WTC11 (cell line): ENCODE data around the gene EEF1AKMT4. TPM values are rescaled to one million over a fixed set of nuclear protein-coding genes. Genes with fewer than 3 reads are reported as not detected.

Experiments used
- ATAC-seq: fragments of 200-7000 bp; cut with Tn5 transposase; 2 replicates; pipeline ENCODE4 v1.10.0; 2021; ENCODE audit warnings: mild to moderate bottlenecking, moderate library complexity
- CTCF ChIA-PET: fragments of 300-600 bp; sonication (Branson Sonifier 250); formaldehyde crosslinking; loops from one replicate; lab custom pipeline; 2021; ENCODE audit warnings: antibody characterized with exemption; lab: Charles Lee
- POLR2A ChIA-PET: fragments of 350-600 bp; sonication (Branson Sonifier 250); formaldehyde crosslinking; loops from one replicate; lab custom pipeline; 2021; ENCODE audit warnings: antibody characterized with exemption; lab: Charles Lee
- DNase-seq: peaks from one replicate; pipeline ENCODE4 v3.0.0; 2021; ENCODE audit warnings: low spot score
- H3K27ac Mint-ChIP-seq: 2 replicates; pipeline ENCODE4 v1.8.0; 2021; ENCODE audit warnings: mixed read lengths
- H3K27me3 Mint-ChIP-seq: 2 replicates; pipeline ENCODE4 v1.8.0; 2021; ENCODE audit warnings: low read depth, mild to moderate bottlenecking, moderate library complexity, mixed read lengths
- H3K36me3 Mint-ChIP-seq: 2 replicates; pipeline ENCODE4 v1.8.0; 2021; ENCODE audit warnings: mixed read lengths
- H3K4me1 Mint-ChIP-seq: 2 replicates; pipeline ENCODE4 v1.8.0; 2022; ENCODE audit warnings: mixed read lengths
- H3K4me3 Mint-ChIP-seq: 2 replicates; pipeline ENCODE4 v1.8.0; 2021; ENCODE audit warnings: mild to moderate bottlenecking, moderate library complexity, mixed read lengths
- H3K9me3 Mint-ChIP-seq: 2 replicates; pipeline ENCODE4 v1.8.0; 2021; ENCODE audit warnings: mixed read lengths
- ELF4 ChIP-seq: sonication (generic); formaldehyde crosslinking; IDR thresholded peaks from 2 replicates; pipeline ENCODE4 v1.8.1; 2022; ENCODE audit warnings: low read depth, mild to moderate bottlenecking, moderate library complexity, missing genetic modification reagents
- FOXJ3 ChIP-seq: sonication (generic); formaldehyde crosslinking; IDR thresholded peaks from 2 replicates; pipeline ENCODE4 v1.9.0; 2021; ENCODE audit warnings: missing genetic modification reagents, mild to moderate bottlenecking, borderline replicate concordance
- FOXP1 ChIP-seq: sonication (generic); formaldehyde crosslinking; IDR thresholded peaks from 2 replicates; pipeline ENCODE4 v1.8.0; 2022; ENCODE audit warnings: missing genetic modification reagents, mild to moderate bottlenecking, moderate library complexity, borderline replicate concordance
- GABPB1 ChIP-seq: sonication (generic); formaldehyde crosslinking; IDR thresholded peaks from 2 replicates; pipeline ENCODE4 v1.8.1; 2023; ENCODE audit warnings: mild to moderate bottlenecking, missing genetic modification reagents
- MXD4 ChIP-seq: fragments of 250-450 bp; sonication (Bioruptor Pico); IDR thresholded peaks from 2 replicates; pipeline ENCODE4 v1.8.0; 2021; ENCODE audit warnings: mild to moderate bottlenecking, moderate library complexity, borderline replicate concordance
- NR3C1 ChIP-seq: sonication (generic); formaldehyde crosslinking; conservative IDR thresholded peaks from 2 replicates; pipeline ENCODE4 v1.8.1; 2023; ENCODE audit warnings: low read depth, mild to moderate bottlenecking, missing genetic modification reagents
- SMAD4 ChIP-seq: sonication (generic); formaldehyde crosslinking; IDR thresholded peaks from 2 replicates; pipeline ENCODE4 v1.8.0; 2022; ENCODE audit warnings: mild to moderate bottlenecking, missing genetic modification reagents
- ZNF416 ChIP-seq: fragments of 250-450 bp; sonication (Bioruptor Pico); IDR thresholded peaks from 2 replicates; pipeline ENCODE4 v1.9.0; 2021; ENCODE audit warnings: mild to moderate bottlenecking, inconsistent platforms
- total RNA-seq: library from RNA; stranded (reverse); gene quantifications from 3 replicates; pipeline ENCODE4 v1.2.3, GENCODE V29; 2021
- TF ChIP-seq, protein P1 (sequence below): sonication (generic); formaldehyde crosslinking; IDR thresholded peaks from 2 replicates; pipeline ENCODE4 v1.8.1; 2023; ENCODE audit warnings: mild to moderate bottlenecking, missing genetic modification reagents, moderate library complexity
- TF ChIP-seq, protein P2 (sequence below): fragments of 250-450 bp; sonication (Bioruptor Pico); IDR thresholded peaks from 2 replicates; pipeline ENCODE4 v1.9.0; 2021; ENCODE audit warnings: mild to moderate bottlenecking
- TF ChIP-seq, protein P3 (sequence below): fragments of 250-450 bp; sonication (Bioruptor Pico); IDR thresholded peaks from 2 replicates; pipeline ENCODE4 v1.9.0; 2021; ENCODE audit warnings: mild to moderate bottlenecking
- TF ChIP-seq, protein P4 (sequence below): fragments of 250-450 bp; sonication (Bioruptor Pico); IDR thresholded peaks from 2 replicates; pipeline ENCODE4 v1.8.0; 2021; ENCODE audit warnings: mild to moderate bottlenecking
- TF ChIP-seq, protein P5 (sequence below): fragments of 250-450 bp; sonication (Bioruptor Pico); IDR thresholded peaks from 2 replicates; pipeline ENCODE4 v1.9.0; 2021; ENCODE audit warnings: moderate library complexity, mild to moderate bottlenecking, inconsistent platforms, borderline replicate concordance
- TF ChIP-seq, protein P6 (sequence below): sonication (generic); formaldehyde crosslinking; conservative IDR thresholded peaks from 2 replicates; pipeline ENCODE4 v1.8.1; 2023; ENCODE audit warnings: mild to moderate bottlenecking, low read depth, missing genetic modification reagents, moderate library complexity
- TF ChIP-seq, protein P7 (sequence below): fragments of 250-450 bp; sonication (Bioruptor Pico); IDR thresholded peaks from 2 replicates; pipeline ENCODE4 v1.9.0; 2021; ENCODE audit warnings: mild to moderate bottlenecking, borderline replicate concordance

The EEF1AKMT4 gene
- total RNA-seq, 1 experiment from 2014 or later = 11.3 TPM

DNA sequence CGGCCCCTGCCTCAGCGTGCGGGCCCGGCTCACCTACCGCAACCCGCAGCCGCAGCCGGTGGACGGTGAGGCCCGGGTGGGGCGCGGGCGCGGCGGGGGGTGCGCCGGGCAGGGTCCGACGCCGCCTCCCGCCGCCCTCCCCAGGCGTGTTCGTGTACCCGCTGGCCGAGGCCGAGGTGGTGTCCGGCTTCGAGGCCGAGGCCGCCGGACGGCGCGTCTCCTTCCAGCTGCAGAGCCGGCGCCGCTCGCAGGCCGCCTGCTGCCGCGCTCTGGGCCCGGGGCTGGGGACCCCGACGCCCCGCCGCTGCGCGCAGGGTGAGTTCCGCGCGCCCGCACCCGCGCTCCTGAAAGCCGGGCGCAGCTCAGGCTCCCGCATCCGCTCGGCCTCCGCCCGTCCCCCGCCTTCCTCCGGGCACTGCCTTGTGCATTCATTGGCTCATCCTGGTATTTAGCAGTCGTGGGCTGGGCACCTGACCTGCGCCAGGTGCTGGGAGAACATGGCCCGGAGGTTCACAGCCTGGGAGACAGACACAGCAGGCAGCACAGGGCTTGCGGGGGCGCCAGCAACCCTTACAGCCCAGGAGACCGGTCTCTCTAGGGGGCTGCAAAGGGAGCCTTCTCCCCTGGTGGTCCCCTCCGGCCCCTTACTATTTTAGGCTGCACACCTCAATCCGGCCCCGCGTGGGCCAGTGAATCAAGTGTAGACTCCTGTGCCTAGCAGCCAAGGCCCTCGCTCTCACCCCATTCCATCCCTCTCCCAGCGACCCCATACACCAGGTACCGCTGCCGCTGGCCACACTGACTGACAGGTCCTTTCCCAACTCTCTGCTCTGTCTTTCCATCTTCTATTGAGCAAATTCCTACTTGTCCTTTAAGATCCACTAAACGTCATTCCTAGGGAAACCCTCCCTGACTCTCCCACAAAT, 18.6 kb upstream of the EEF1AKMT4 start:
- Mint-ChIP-seq H3K4me1 (peaks cover 8% of the 10 kb centered on the region; the same call in 1 of the 2 replicates), H3K36me3 (no peaks in the 10 kb centered on the region), H3K27me3 (peaks cover 66% of the 10 kb centered on the region), H3K9me3 (no peaks in the 10 kb centered on the region), H3K4me3 (peak overlapping the region; percentile 70), H3K27ac (no peak overlapping the region)
- CTCF ChIA-PET = interaction anchor here (1.0 to 5.3 kb wide), 5 partner anchors 9 to 58 kb away, joined by 3 to 88 read pairs (median 6); partner anchors contain the start of genes CAMK2N2 and EEF1AKMT4
- peak; percentile 7 for ATAC-seq
- DNase-seq = peak; percentile 48
- POLR2A ChIA-PET = interaction anchor here (0.6 kb wide), 1 partner anchor 351 kb away, joined by 5 read pairs; no protein-coding TSS in a partner anchor
- TF ChIP-seq SMAD4 (CRISPR knock-in tag) (no peak), FOXJ3 (CRISPR knock-in tag) (no peak), ELF4 (CRISPR knock-in tag) (no peak), ZNF416 (CRISPR knock-in tag) (no peak), GABPB1 (no peak), NR3C1 (CRISPR knock-in tag) (no peak), MXD4 (no peak), FOXP1 (CRISPR knock-in tag) (peak; percentile 59; the same call in 1 of the 2 replicates)
- TF ChIP-seq, protein P1, sequence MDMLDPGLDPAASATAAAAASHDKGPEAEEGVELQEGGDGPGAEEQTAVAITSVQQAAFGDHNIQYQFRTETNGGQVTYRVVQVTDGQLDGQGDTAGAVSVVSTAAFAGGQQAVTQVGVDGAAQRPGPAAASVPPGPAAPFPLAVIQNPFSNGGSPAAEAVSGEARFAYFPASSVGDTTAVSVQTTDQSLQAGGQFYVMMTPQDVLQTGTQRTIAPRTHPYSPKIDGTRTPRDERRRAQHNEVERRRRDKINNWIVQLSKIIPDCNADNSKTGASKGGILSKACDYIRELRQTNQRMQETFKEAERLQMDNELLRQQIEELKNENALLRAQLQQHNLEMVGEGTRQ (CRISPR knock-in tag) = 0 out of 2 replicates have a peak, but pooled peaks have one; percentile 19
- TF ChIP-seq, protein P2, sequence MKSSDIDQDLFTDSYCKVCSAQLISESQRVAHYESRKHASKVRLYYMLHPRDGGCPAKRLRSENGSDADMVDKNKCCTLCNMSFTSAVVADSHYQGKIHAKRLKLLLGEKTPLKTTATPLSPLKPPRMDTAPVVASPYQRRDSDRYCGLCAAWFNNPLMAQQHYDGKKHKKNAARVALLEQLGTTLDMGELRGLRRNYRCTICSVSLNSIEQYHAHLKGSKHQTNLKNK (CRISPR knock-in tag) = no peak
- TF ChIP-seq, protein P3, sequence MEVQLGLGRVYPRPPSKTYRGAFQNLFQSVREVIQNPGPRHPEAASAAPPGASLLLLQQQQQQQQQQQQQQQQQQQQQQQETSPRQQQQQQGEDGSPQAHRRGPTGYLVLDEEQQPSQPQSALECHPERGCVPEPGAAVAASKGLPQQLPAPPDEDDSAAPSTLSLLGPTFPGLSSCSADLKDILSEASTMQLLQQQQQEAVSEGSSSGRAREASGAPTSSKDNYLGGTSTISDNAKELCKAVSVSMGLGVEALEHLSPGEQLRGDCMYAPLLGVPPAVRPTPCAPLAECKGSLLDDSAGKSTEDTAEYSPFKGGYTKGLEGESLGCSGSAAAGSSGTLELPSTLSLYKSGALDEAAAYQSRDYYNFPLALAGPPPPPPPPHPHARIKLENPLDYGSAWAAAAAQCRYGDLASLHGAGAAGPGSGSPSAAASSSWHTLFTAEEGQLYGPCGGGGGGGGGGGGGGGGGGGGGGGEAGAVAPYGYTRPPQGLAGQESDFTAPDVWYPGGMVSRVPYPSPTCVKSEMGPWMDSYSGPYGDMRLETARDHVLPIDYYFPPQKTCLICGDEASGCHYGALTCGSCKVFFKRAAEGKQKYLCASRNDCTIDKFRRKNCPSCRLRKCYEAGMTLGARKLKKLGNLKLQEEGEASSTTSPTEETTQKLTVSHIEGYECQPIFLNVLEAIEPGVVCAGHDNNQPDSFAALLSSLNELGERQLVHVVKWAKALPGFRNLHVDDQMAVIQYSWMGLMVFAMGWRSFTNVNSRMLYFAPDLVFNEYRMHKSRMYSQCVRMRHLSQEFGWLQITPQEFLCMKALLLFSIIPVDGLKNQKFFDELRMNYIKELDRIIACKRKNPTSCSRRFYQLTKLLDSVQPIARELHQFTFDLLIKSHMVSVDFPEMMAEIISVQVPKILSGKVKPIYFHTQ (CRISPR knock-in tag) = no peak
- TF ChIP-seq, protein P4, sequence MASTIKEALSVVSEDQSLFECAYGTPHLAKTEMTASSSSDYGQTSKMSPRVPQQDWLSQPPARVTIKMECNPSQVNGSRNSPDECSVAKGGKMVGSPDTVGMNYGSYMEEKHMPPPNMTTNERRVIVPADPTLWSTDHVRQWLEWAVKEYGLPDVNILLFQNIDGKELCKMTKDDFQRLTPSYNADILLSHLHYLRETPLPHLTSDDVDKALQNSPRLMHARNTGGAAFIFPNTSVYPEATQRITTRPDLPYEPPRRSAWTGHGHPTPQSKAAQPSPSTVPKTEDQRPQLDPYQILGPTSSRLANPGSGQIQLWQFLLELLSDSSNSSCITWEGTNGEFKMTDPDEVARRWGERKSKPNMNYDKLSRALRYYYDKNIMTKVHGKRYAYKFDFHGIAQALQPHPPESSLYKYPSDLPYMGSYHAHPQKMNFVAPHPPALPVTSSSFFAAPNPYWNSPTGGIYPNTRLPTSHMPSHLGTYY (CRISPR knock-in tag) = no peak
- TF ChIP-seq, protein P5, sequence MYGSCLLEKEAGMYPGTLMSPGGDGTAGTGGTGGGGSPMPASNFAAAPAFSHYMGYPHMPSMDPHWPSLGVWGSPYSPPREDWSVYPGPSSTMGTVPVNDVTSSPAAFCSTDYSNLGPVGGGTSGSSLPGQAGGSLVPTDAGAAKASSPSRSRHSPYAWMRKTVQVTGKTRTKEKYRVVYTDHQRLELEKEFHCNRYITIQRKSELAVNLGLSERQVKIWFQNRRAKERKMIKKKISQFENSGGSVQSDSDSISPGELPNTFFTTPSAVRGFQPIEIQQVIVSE (CRISPR knock-in tag) = no peak
- TF ChIP-seq, protein P6, sequence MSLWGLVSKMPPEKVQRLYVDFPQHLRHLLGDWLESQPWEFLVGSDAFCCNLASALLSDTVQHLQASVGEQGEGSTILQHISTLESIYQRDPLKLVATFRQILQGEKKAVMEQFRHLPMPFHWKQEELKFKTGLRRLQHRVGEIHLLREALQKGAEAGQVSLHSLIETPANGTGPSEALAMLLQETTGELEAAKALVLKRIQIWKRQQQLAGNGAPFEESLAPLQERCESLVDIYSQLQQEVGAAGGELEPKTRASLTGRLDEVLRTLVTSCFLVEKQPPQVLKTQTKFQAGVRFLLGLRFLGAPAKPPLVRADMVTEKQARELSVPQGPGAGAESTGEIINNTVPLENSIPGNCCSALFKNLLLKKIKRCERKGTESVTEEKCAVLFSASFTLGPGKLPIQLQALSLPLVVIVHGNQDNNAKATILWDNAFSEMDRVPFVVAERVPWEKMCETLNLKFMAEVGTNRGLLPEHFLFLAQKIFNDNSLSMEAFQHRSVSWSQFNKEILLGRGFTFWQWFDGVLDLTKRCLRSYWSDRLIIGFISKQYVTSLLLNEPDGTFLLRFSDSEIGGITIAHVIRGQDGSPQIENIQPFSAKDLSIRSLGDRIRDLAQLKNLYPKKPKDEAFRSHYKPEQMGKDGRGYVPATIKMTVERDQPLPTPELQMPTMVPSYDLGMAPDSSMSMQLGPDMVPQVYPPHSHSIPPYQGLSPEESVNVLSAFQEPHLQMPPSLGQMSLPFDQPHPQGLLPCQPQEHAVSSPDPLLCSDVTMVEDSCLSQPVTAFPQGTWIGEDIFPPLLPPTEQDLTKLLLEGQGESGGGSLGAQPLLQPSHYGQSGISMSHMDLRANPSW (CRISPR knock-in tag) = 0 out of 2 replicates have a peak, but pooled peaks have one; percentile 61
- TF ChIP-seq, protein P7, sequence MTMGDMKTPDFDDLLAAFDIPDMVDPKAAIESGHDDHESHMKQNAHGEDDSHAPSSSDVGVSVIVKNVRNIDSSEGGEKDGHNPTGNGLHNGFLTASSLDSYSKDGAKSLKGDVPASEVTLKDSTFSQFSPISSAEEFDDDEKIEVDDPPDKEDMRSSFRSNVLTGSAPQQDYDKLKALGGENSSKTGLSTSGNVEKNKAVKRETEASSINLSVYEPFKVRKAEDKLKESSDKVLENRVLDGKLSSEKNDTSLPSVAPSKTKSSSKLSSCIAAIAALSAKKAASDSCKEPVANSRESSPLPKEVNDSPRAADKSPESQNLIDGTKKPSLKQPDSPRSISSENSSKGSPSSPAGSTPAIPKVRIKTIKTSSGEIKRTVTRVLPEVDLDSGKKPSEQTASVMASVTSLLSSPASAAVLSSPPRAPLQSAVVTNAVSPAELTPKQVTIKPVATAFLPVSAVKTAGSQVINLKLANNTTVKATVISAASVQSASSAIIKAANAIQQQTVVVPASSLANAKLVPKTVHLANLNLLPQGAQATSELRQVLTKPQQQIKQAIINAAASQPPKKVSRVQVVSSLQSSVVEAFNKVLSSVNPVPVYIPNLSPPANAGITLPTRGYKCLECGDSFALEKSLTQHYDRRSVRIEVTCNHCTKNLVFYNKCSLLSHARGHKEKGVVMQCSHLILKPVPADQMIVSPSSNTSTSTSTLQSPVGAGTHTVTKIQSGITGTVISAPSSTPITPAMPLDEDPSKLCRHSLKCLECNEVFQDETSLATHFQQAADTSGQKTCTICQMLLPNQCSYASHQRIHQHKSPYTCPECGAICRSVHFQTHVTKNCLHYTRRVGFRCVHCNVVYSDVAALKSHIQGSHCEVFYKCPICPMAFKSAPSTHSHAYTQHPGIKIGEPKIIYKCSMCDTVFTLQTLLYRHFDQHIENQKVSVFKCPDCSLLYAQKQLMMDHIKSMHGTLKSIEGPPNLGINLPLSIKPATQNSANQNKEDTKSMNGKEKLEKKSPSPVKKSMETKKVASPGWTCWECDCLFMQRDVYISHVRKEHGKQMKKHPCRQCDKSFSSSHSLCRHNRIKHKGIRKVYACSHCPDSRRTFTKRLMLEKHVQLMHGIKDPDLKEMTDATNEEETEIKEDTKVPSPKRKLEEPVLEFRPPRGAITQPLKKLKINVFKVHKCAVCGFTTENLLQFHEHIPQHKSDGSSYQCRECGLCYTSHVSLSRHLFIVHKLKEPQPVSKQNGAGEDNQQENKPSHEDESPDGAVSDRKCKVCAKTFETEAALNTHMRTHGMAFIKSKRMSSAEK = no peak
